Left lung (tissue), 10 donors: ENCODE results near the gene BANF2. TPM values are rescaled to one million over a fixed set of nuclear protein-coding genes. Genes with fewer than 3 reads are reported as not detected.

Source experiments
- ATAC-seq: fragments of 200-7000 bp; cut with Tn5 transposase; one replicate; pipeline ENCODE4 v1.9.1; 2020; ENCODE audit warnings: moderate library complexity
- DNase-seq, 4 donors: peaks; one replicate each; pipeline ENCODE4 v3.0.0-alpha.2; 2013 to 2020
- H3K27ac ChIP-seq, 2 donors: fragments of 200-600 bp; sonication (generic) in 1 of 2; one replicate each; pipeline versions ENCODE4 v1.5.0 to v1.8.0; 2020 to 2021
- H3K27me3 ChIP-seq, 2 donors: fragments of 200-600 bp; sonication (generic) in 1 of 2; one replicate each; pipeline versions ENCODE4 v1.5.0 to v1.8.0; 2020 to 2021
- H3K36me3 ChIP-seq, 2 donors: fragments of 200-600 bp; sonication (generic) in 1 of 2; one replicate each; pipeline versions ENCODE4 v1.5.0 to v1.8.0; 2020 to 2021
- H3K4me1 ChIP-seq, 2 donors: fragments of 200-600 bp; one replicate each; pipeline ENCODE4 v1.8.0; 2021
- H3K4me3 ChIP-seq, 2 donors: fragments of 200-600 bp; sonication (generic) in 1 of 2; one replicate each; pipeline versions ENCODE4 v1.5.0 to v1.8.0; 2020 to 2021; ENCODE audit warnings: mild to moderate bottlenecking in 1 of 2
- H3K9me3 ChIP-seq, 2 donors: fragments of 200-600 bp; sonication (generic) in 1 of 2; one replicate each; pipeline versions ENCODE4 v1.5.0 to v1.8.0; 2020 to 2021
- CTCF ChIP-seq, 2 donors: fragments of 200-600 bp; sonication (generic) in 1 of 2; IDR thresholded peaks; one replicate each; pipeline versions ENCODE4 v1.5.0 to v1.8.0; 2021; ENCODE audit warnings: antibody characterized with exemption in 2 of 2
- intact Hi-C, 2 donors: fragments of 100-400 bp; cut with DNase I; formaldehyde crosslinking; loops; one replicate each; pipeline versions ENCODE4 v1.11.2 to v1.14.2; 2022
- polyA plus RNA-seq, 6 donors: library from polyadenylated mRNA; unstranded; fragments of 120-200 nt; gene quantifications; one replicate each; pipeline ENCODE4 v1.2.1, GENCODE V29; 2013; ENCODE audit not compliant: insufficient read length in 6 of 6
- total RNA-seq, 2 donors: library from RNA; stranded (reverse); fragmentation: NEBNext Ultra II Directional; extraction: Animal tissue kit (Norgen Biotek cat#: 25700); gene quantifications; one replicate each; pipeline ENCODE4 v1.2.1, GENCODE V29; 2021
- donor health status: DM: no; HTN: yes; CAD: no.
- donor health status: DM: no; HTN: no; CAD: no.

BANF2 gene
- total and polyA plus RNA-seq, 8 donors, result not detected

DNA sequence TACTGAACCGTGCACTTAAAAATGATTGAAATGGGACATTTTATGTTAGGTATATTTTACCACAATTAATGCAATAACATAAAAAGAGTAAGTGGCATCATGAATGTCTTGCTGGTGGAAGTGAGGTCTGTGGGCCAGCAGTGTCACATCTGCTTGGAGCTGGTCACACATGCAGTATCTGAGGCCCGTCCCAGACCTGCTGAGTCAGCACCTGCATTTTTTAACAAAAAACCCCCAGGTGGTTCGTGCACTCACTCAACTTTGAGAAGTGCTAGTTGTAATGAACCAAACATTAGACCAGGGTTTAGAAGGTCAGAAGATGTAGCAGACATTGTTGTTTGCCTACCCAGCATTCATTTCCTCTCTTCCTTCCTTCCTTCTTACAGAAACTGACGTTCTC lies 21.0 kb downstream of the BANF2 start:
- H3K27me3 ChIP-seq, result no peaks in the 10 kb centered on the region
- H3K27ac ChIP-seq, result no peak overlapping the region
- TF ChIP-seq CTCF (IDR thresholded peaks at IDR 0.05), result no peak
- no peaks in the 10 kb centered on the region for H3K36me3 ChIP-seq
- no peaks in the 10 kb centered on the region for H3K4me1 ChIP-seq
- ATAC-seq (peak; percentile 5), DNase-seq (no peak)
- intact Hi-C loops, result no loop called here
- H3K9me3 ChIP-seq, result no peaks in the 10 kb centered on the region
- no peak overlapping the region for H3K4me3 ChIP-seq

DNA sequence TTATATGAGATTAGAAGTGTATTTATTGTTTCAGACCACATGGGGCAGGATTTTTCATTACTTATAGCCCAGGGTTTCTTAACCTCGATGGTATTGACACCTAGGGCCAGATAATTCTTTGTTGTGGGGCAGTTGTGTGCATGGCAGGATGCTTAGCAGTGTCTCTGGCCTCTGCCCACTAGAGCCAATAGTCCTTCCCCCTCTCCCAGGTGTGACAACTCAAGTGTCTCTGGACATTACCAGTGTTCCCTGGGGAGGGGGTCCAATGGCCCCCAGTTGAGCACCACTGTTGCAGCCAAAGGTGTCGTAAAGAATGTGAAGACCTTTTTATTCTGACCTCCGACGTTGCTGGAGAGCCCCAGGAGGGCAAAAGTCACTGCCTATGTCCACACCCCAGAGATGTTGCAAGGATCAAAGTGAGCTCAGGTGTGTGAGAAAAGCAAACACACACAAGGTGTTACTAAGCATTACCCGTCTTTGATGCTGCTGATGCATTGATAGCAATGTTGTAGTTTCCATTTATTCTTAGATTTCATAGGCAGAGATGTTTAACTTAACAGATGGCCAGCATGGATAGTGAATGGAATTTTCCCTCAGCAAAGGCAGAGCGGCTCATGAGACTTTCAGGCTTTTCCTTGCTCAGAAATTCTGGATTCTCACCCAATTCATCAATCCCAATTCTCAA lies 22.2 kb downstream of the BANF2 start:
- Histone ChIP-seq H3K27me3 (no peaks in the 10 kb centered on the region), H3K27ac (no peak overlapping the region), H3K4me3 (no peak overlapping the region), H3K4me1 (no peaks in the 10 kb centered on the region), H3K9me3 (no peaks in the 10 kb centered on the region), H3K36me3 (no peaks in the 10 kb centered on the region)
- ATAC-seq (peak; percentile 21), DNase-seq (no peak)
- no peak for TF ChIP-seq CTCF (IDR thresholded peaks at IDR 0.05)
- intact Hi-C loops, result no loop called here

- no peak for TF ChIP-seq CTCF (IDR thresholded peaks at IDR 0.05)
- DNase-seq, result no peak
- ATAC-seq, result no peak
- Histone ChIP-seq H3K4me1 (no peaks in the 10 kb centered on the region), H3K27me3 (no peaks in the 10 kb centered on the region), H3K27ac (no peak overlapping the region), H3K9me3 (no peaks in the 10 kb centered on the region), H3K4me3 (no peak overlapping the region), H3K36me3 (no peaks in the 10 kb centered on the region)
- intact Hi-C loops, result no loop called here
These were observed 22.9 kb downstream of the BANF2 start for GRCh38 chr20:17722493-17723300.

GRCh38 chr20:17723301-17723691 lies 23.5 kb downstream of the BANF2 start:
- ATAC-seq, result no peak
- no peaks in the 10 kb centered on the region for H3K4me1 ChIP-seq
- intact Hi-C loops, result no loop called here
- no peaks in the 10 kb centered on the region for H3K36me3 ChIP-seq
- DNase-seq, result no peak
- H3K27ac ChIP-seq, result no peak overlapping the region
- TF ChIP-seq CTCF (IDR thresholded peaks at IDR 0.05), result no peak
- no peak overlapping the region for H3K4me3 ChIP-seq
- no peaks in the 10 kb centered on the region for H3K27me3 ChIP-seq
- H3K9me3 ChIP-seq, result no peaks in the 10 kb centered on the region

DNA sequence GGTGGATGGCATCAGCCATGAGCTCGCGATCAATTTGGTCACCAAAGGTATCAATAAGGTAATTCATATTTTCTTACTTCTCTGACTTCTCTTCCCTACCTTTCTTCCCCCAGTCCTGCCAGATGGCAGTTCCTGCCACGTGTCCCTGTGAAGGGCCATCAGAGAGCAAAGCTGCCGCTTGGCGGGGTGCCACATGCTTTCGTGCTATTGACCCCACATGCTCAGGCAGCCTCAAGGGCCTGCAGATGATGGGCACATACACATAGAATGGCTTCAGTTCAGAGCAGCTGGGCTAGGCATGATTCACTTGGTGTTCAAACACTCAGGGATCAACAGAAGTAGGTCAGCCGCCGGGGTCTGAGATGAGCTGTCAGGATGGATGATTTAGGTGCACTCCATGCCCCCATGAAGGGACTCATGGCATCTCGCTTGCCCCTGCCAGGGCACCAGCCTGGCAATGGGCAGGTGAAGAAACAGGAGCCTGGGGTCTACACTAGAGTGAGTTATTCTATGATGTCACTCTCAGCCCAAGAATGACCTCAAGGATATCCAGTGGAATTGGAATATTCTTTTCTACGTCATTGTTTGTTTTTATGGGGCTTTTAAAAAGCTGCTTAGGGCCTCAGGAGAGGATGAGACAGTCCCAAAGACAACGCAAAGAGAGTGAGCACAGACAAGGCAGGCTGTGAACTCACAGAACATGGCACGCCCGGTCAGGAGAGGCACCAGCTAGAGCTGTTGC lies 25.5 kb downstream of the BANF2 start:
- Histone ChIP-seq H3K27ac (no peak overlapping the region), H3K36me3 (no peaks in the 10 kb centered on the region), H3K9me3 (no peaks in the 10 kb centered on the region), H3K4me1 (no peaks in the 10 kb centered on the region), H3K27me3 (no peaks in the 10 kb centered on the region), H3K4me3 (no peak overlapping the region)
- DNase-seq (peak; percentile 42 to 88 (median 86)), ATAC-seq (peak; percentile 92)
- intact Hi-C loops, result no loop called here
- no peak for TF ChIP-seq CTCF (IDR thresholded peaks at IDR 0.05)
